ENCODE measurements around the gene FBXW12.
"Not testable (repeated sequence)": the region's sequence is repeated elsewhere in the genome, so short reads cannot be mapped to it uniquely, and the experiment has no call there.

The FBXW12 gene

GRCh38 chr3:48371651-48372376, at the start of gene FBXW12:
FBXW12 (plus strand) TSS chr3:48372219; CDS start chr3:48372768, 549 bp downstream.
- Histone ChIP-seq H3K9me3 (ENCODE audit: control insufficient read depth, insufficient read depth, low read length) (no peaks in the 10 kb centered on the region), H3K9ac (ENCODE audit: low read depth, low read length) (no peak within 1 kb of the TSS), H3K4me1 (ENCODE audit: insufficient read depth, low read length) (peaks cover 11% of the 10 kb centered on the region), H3K36me3 (ENCODE audit: insufficient read depth, low read length) (no peaks in the 10 kb centered on the region)

GRCh38 chr3:48331706-48332435, 40.1 kb upstream of the FBXW12 start:
- not testable (repeated sequence) for H3K4me1 ChIP-seq (ENCODE audit: insufficient read depth, low read length)

GRCh38 chr3:48333346-48334245, 38.4 kb upstream of the FBXW12 start, which contains the start of gene SPINK8:
SPINK8 (minus strand) TSS chr3:48333661; CDS start chr3:48328341, 5,320 bp downstream.
- H3K9me3 ChIP-seq (ENCODE audit: control insufficient read depth, insufficient read depth, low read length); H3K9ac ChIP-seq (ENCODE audit: low read depth, low read length); H3K4me1 ChIP-seq (ENCODE audit: insufficient read depth, low read length); H3K36me3 ChIP-seq (ENCODE audit: insufficient read depth, low read length): not testable (repeated sequence)

More at GRCh38 chr3:48331706-48332435, 40.1 kb upstream of the FBXW12 start:
- not testable (repeated sequence) for H3K9me3 ChIP-seq (ENCODE audit: control insufficient read depth, insufficient read depth, low read length); H3K36me3 ChIP-seq (ENCODE audit: insufficient read depth, low read length); H3K9ac ChIP-seq (ENCODE audit: low read depth, low read length)

GRCh38 chr3:48334605-48335004, 37.4 kb upstream of the FBXW12 start:
- H3K4me1 ChIP-seq (ENCODE audit: insufficient read depth, low read length) = no peaks in the 10 kb centered on the region
- no peaks in the 10 kb centered on the region for H3K36me3 ChIP-seq (ENCODE audit: insufficient read depth, low read length)
- no peaks in the 10 kb centered on the region for H3K9me3 ChIP-seq (ENCODE audit: control insufficient read depth, insufficient read depth, low read length)
- no peak overlapping the region for H3K9ac ChIP-seq (ENCODE audit: low read depth, low read length)

GRCh38 chr3:48335286-48335685, 36.7 kb upstream of the FBXW12 start:
- not testable (repeated sequence) for H3K4me1 ChIP-seq (ENCODE audit: insufficient read depth, low read length); H3K9me3 ChIP-seq (ENCODE audit: control insufficient read depth, insufficient read depth, low read length); H3K9ac ChIP-seq (ENCODE audit: low read depth, low read length); H3K36me3 ChIP-seq (ENCODE audit: insufficient read depth, low read length)

GRCh38 chr3:48337536-48337935, 34.5 kb upstream of the FBXW12 start:
- H3K36me3 ChIP-seq (ENCODE audit: insufficient read depth, low read length); H3K9me3 ChIP-seq (ENCODE audit: control insufficient read depth, insufficient read depth, low read length); H3K4me1 ChIP-seq (ENCODE audit: insufficient read depth, low read length); H3K9ac ChIP-seq (ENCODE audit: low read depth, low read length): not testable (repeated sequence)

- H3K9me3 ChIP-seq (ENCODE audit: control insufficient read depth, insufficient read depth, low read length) = no peaks in the 10 kb centered on the region
- no peaks in the 10 kb centered on the region for H3K4me1 ChIP-seq (ENCODE audit: insufficient read depth, low read length)
- H3K9ac ChIP-seq (ENCODE audit: low read depth, low read length) = no peak overlapping the region
- H3K36me3 ChIP-seq (ENCODE audit: insufficient read depth, low read length) = no peaks in the 10 kb centered on the region
These were observed 33.4 kb upstream of the FBXW12 start for GRCh38 chr3:48338635-48339034.

GRCh38 chr3:48343432-48343831, 28.6 kb upstream of the FBXW12 start:
- Histone ChIP-seq H3K9ac (ENCODE audit: low read depth, low read length) (no peak overlapping the region), H3K4me1 (ENCODE audit: insufficient read depth, low read length) (no peaks in the 10 kb centered on the region), H3K36me3 (ENCODE audit: insufficient read depth, low read length) (no peaks in the 10 kb centered on the region), H3K9me3 (ENCODE audit: control insufficient read depth, insufficient read depth, low read length) (no peaks in the 10 kb centered on the region)

GRCh38 chr3:48344867-48345507, 27.0 kb upstream of the FBXW12 start:
- Histone ChIP-seq H3K9me3 (ENCODE audit: control insufficient read depth, insufficient read depth, low read length) (no peaks in the 10 kb centered on the region), H3K36me3 (ENCODE audit: insufficient read depth, low read length) (no peaks in the 10 kb centered on the region), H3K4me1 (ENCODE audit: insufficient read depth, low read length) (no peaks in the 10 kb centered on the region), H3K9ac (ENCODE audit: low read depth, low read length) (no peak overlapping the region)

- H3K9me3 ChIP-seq (ENCODE audit: control insufficient read depth, insufficient read depth, low read length) = no peaks in the 10 kb centered on the region
- no peaks in the 10 kb centered on the region for H3K36me3 ChIP-seq (ENCODE audit: insufficient read depth, low read length)
- H3K9ac ChIP-seq (ENCODE audit: low read depth, low read length) = no peak overlapping the region
- H3K4me1 ChIP-seq (ENCODE audit: insufficient read depth, low read length) = no peaks in the 10 kb centered on the region
These were observed 26.0 kb upstream of the FBXW12 start for GRCh38 chr3:48345946-48346572.

- H3K4me1 ChIP-seq (ENCODE audit: insufficient read depth, low read length) = no peaks in the 10 kb centered on the region
These were observed 24.5 kb upstream of the FBXW12 start for GRCh38 chr3:48347500-48347899.

GRCh38 chr3:48352546-48352945, 19.5 kb upstream of the FBXW12 start:
- Histone ChIP-seq H3K4me1 (ENCODE audit: insufficient read depth, low read length) (no peaks in the 10 kb centered on the region), H3K9me3 (ENCODE audit: control insufficient read depth, insufficient read depth, low read length) (no peaks in the 10 kb centered on the region; the same call in 1 of the 2 replicates), H3K36me3 (ENCODE audit: insufficient read depth, low read length) (no peaks in the 10 kb centered on the region), H3K9ac (ENCODE audit: low read depth, low read length) (no peak overlapping the region)

More at GRCh38 chr3:48347500-48347899, 24.5 kb upstream of the FBXW12 start:
- no peak overlapping the region for H3K9ac ChIP-seq (ENCODE audit: low read depth, low read length)
- H3K36me3 ChIP-seq (ENCODE audit: insufficient read depth, low read length) = no peaks in the 10 kb centered on the region
- no peaks in the 10 kb centered on the region for H3K9me3 ChIP-seq (ENCODE audit: control insufficient read depth, insufficient read depth, low read length)

- H3K9me3 ChIP-seq (ENCODE audit: control insufficient read depth, insufficient read depth, low read length) = no peaks in the 10 kb centered on the region; the same call in 1 of the 2 replicates
- no peaks in the 10 kb centered on the region for H3K36me3 ChIP-seq (ENCODE audit: insufficient read depth, low read length)
- H3K9ac ChIP-seq (ENCODE audit: low read depth, low read length) = no peak overlapping the region
- H3K4me1 ChIP-seq (ENCODE audit: insufficient read depth, low read length) = no peaks in the 10 kb centered on the region
These were observed 18.0 kb upstream of the FBXW12 start for GRCh38 chr3:48353987-48354386.

All from ES-I3 (cell line).